H9 (cell line): ENCODE measurements around the gene INTS1. TPM values are rescaled to one million over a fixed set of nuclear protein-coding genes. Genes with fewer than 3 reads are reported as not detected.

Experiments
- DNase-seq: peaks from one replicate; pipeline ENCODE4 v3.0.0-alpha.2; 2017
- H2AFZ ChIP-seq: one replicate; pipeline ENCODE4 v1.6.1; 2013; ENCODE audit warnings: mild to moderate bottlenecking, low read length, control low read depth, moderate library complexity
- H2AK5ac ChIP-seq: 2 replicates; pipeline ENCODE4 v1.6.1; 2013; ENCODE audit warnings: low read length, control low read depth, mixed read lengths; ENCODE audit not compliant: insufficient read length
- H2BK120ac ChIP-seq: one replicate; pipeline ENCODE4 v1.6.1; 2013; ENCODE audit warnings: low read depth, mild to moderate bottlenecking, low read length, control low read depth, inconsistent platforms; ENCODE audit not compliant: poor library complexity, severe bottlenecking
- H2BK12ac ChIP-seq: 2 replicates; pipeline ENCODE4 v1.6.1; 2013; ENCODE audit warnings: low read length, control low read depth, mixed read lengths, low read depth; ENCODE audit not compliant: insufficient read length
- H2BK15ac ChIP-seq: 2 replicates; pipeline ENCODE4 v1.6.1; 2013; ENCODE audit warnings: low read depth, low read length, control low read depth
- H2BK20ac ChIP-seq: one replicate; pipeline ENCODE4 v1.6.1; 2013; ENCODE audit warnings: low read depth, mild to moderate bottlenecking, low read length, control low read depth, inconsistent platforms; ENCODE audit not compliant: poor library complexity, severe bottlenecking
- H2BK5ac ChIP-seq: 2 replicates; pipeline ENCODE4 v1.6.1; 2013; ENCODE audit warnings: low read length, control low read depth, mixed read lengths; ENCODE audit not compliant: insufficient read length
- H3K14ac ChIP-seq: 2 replicates; pipeline ENCODE4 v1.6.1; 2013; ENCODE audit warnings: low read length, control low read depth; ENCODE audit not compliant: insufficient read depth
- H3K18ac ChIP-seq: 2 replicates; pipeline ENCODE4 v1.6.1; 2013; ENCODE audit warnings: low read depth, mild to moderate bottlenecking, mixed read lengths, low read length, control low read depth; ENCODE audit not compliant: insufficient read length
- H3K23ac ChIP-seq: 2 replicates; pipeline ENCODE4 v1.6.1; 2013; ENCODE audit warnings: low read length, control low read depth, mixed read lengths, low read depth; ENCODE audit not compliant: insufficient read length
- H3K23me2 ChIP-seq: 2 replicates; pipeline ENCODE4 v1.6.1; 2013; ENCODE audit warnings: low read depth, mild to moderate bottlenecking, mixed read lengths, low read length, control low read depth; ENCODE audit not compliant: insufficient read length, poor library complexity, severe bottlenecking
- H3K27ac ChIP-seq: 2 replicates; pipeline ENCODE4 v1.5.1; 2013; ENCODE audit warnings: low read length, control low read depth, mixed read lengths, low read depth; ENCODE audit not compliant: insufficient read length
- H3K27me3 ChIP-seq: 2 replicates; pipeline ENCODE4 v1.6.1; 2013; ENCODE audit warnings: low read length, control low read depth, inconsistent platforms; ENCODE audit not compliant: insufficient read depth
- H3K4ac ChIP-seq: 2 replicates; pipeline ENCODE4 v1.6.1; 2013; ENCODE audit warnings: low read depth, mild to moderate bottlenecking, control low read depth, inconsistent platforms, low read length, moderate library complexity
- H3K4me1 ChIP-seq: 2 replicates; pipeline ENCODE4 v1.6.1; 2013; ENCODE audit warnings: low read length, control low read depth, inconsistent platforms; ENCODE audit not compliant: insufficient read depth
- H3K4me2 ChIP-seq: 2 replicates; pipeline ENCODE4 v1.6.1; 2013; ENCODE audit warnings: low read length, control low read depth, mixed read lengths; ENCODE audit not compliant: insufficient read length, insufficient read depth
- H3K56ac ChIP-seq: 2 replicates; pipeline ENCODE4 v1.6.1; 2013; ENCODE audit warnings: low read depth, mild to moderate bottlenecking, mixed read lengths, low read length, control low read depth; ENCODE audit not compliant: insufficient read length
- H3K79me1 ChIP-seq: 2 replicates; pipeline ENCODE4 v1.6.1; 2013; ENCODE audit warnings: low read depth, mild to moderate bottlenecking, moderate library complexity, low read length, control low read depth, inconsistent platforms; ENCODE audit not compliant: insufficient read depth, poor library complexity, severe bottlenecking
- H3K79me2 ChIP-seq: 2 replicates; pipeline ENCODE4 v1.6.1; 2013; ENCODE audit warnings: low read length, control low read depth, inconsistent platforms; ENCODE audit not compliant: insufficient read depth
- H3K9ac ChIP-seq: 2 replicates; pipeline ENCODE4 v1.6.1; 2013; ENCODE audit warnings: low read length, control low read depth, mixed read lengths; ENCODE audit not compliant: insufficient read length; ENCODE audit errors: extremely low read depth
- H3K9me3 ChIP-seq: one replicate; pipeline ENCODE4 v1.6.1; 2013; ENCODE audit warnings: low read depth, low read length, inconsistent platforms; ENCODE audit not compliant: control insufficient read depth
- H3T11ph ChIP-seq: one replicate; pipeline ENCODE4 v1.6.1; 2013; ENCODE audit warnings: mild to moderate bottlenecking, low read length, control low read depth, inconsistent platforms
- H4K20me1 ChIP-seq: one replicate; pipeline ENCODE4 v1.6.1; 2013; ENCODE audit not compliant: control insufficient read depth, insufficient read length, insufficient read depth
- H4K5ac ChIP-seq: 2 replicates; pipeline ENCODE4 v1.6.1; 2013; ENCODE audit warnings: low read depth, mild to moderate bottlenecking, mixed read lengths, low read length, control low read depth; ENCODE audit not compliant: insufficient read length
- H4K8ac ChIP-seq: replicated peaks from 2 replicates; pipeline ENCODE4 v1.6.1; 2013; ENCODE audit warnings: low read length, control low read depth, mixed read lengths, low read depth; ENCODE audit not compliant: insufficient read length
- H4K91ac ChIP-seq: 2 replicates; pipeline ENCODE4 v1.6.1; 2013; ENCODE audit warnings: low read depth, mild to moderate bottlenecking, moderate library complexity, mixed read lengths, low read length, control low read depth; ENCODE audit not compliant: insufficient read length
- H3K27ac Mint-ChIP-seq, 3 experiments: 2 replicates in 2 of 3; 3 replicates in 1 of 3; pipeline ENCODE4 v1.8.0; 2020 to 2021; ENCODE audit warnings: mixed read lengths in 3 of 3, mild to moderate bottlenecking in 1 of 3, moderate library complexity in 1 of 3
- H3K27me3 Mint-ChIP-seq: 2 replicates; pipeline ENCODE4 v1.8.0; 2021; ENCODE audit warnings: low read depth, mild to moderate bottlenecking, moderate library complexity, mixed read lengths
- H3K36me3 Mint-ChIP-seq, 3 experiments: 2 replicates in 2 of 3; 3 replicates in 1 of 3; pipeline ENCODE4 v1.8.0; 2020 to 2021; ENCODE audit warnings: low read depth in 3 of 3, mixed read lengths in 3 of 3; ENCODE audit not compliant: insufficient read depth in 1 of 3
- H3K4me1 Mint-ChIP-seq, 2 experiments: 2 replicates each; pipeline ENCODE4 v1.8.0; 2020; ENCODE audit warnings: mixed read lengths in 2 of 2
- H3K4me3 Mint-ChIP-seq, 2 experiments: 2 replicates in 1 of 2; 3 replicates in 1 of 2; pipeline ENCODE4 v1.8.0; 2020 to 2021; ENCODE audit warnings: mild to moderate bottlenecking in 2 of 2, mixed read lengths in 2 of 2, moderate library complexity in 1 of 2
- H3K9me3 Mint-ChIP-seq, 2 experiments: 2 replicates in 1 of 2; 3 replicates in 1 of 2; pipeline ENCODE4 v1.8.0; 2020; ENCODE audit warnings: mild to moderate bottlenecking in 2 of 2, mixed read lengths in 2 of 2, moderate library complexity in 1 of 2
- CTCF ChIP-seq: fragments of 200-600 bp; sonication (generic); conservative IDR thresholded peaks from 3 replicates; pipeline ENCODE4 v1.8.0; 2021; ENCODE audit warnings: antibody characterized with exemption, mild to moderate bottlenecking
- WGBS: extraction: QIAGEN DNeasy Blood & Tissue Kit; methylation state at CpG from one replicate; pipeline ENCODE4 v1.1.7; 2013; ENCODE audit warnings: missing lambda C conversion rate, low lambda C conversion rate, mixed read lengths; ENCODE audit not compliant: insufficient read length; ENCODE audit errors: extremely low coverage; 5-methylcytosine and 5-hydroxymethylcytosine counted together
- total RNA-seq: library from RNA; stranded (reverse); gene quantifications from 2 replicates; pipeline ENCODE4 v1.2.1, GENCODE V29; 2021

INTS1 gene
- total RNA-seq, 1 experiment from 2014 or later = 133 TPM

GRCh38 chr7:1428941-1429501, 75.2 kb downstream of the INTS1 start:
- H3K4me2 ChIP-seq = no peak overlapping the region
- no peak overlapping the region for H3K9ac ChIP-seq
- H3K56ac ChIP-seq = no peak overlapping the region
- no peak overlapping the region for H4K8ac ChIP-seq
- H3K9me3 ChIP-seq = no peaks in the 10 kb centered on the region
- Mint-ChIP-seq H3K36me3 (no peaks in the 10 kb centered on the region), H3K9me3 (peaks cover 0 to 3% of the 10 kb centered on the region in 2 experiments; a peak in 2 of 5 replicates), H3K4me3 (no peak overlapping the region), H3K4me1 (peaks cover 2 to 18% of the 10 kb centered on the region in 2 experiments), H3K27ac (no peak overlapping the region), H3K27me3 (peaks cover 16% of the 10 kb centered on the region)
- H3K4me1 ChIP-seq = no peaks in the 10 kb centered on the region
- no peak overlapping the region for H3T11ph ChIP-seq
- no peaks in the 10 kb centered on the region for H4K20me1 ChIP-seq
- H4K91ac ChIP-seq = no peak overlapping the region
- H3K27ac ChIP-seq = no peak overlapping the region
- no peak overlapping the region for H2BK20ac ChIP-seq
- H3K14ac ChIP-seq = no peak overlapping the region
- H3K23ac ChIP-seq = no peak overlapping the region
- no peak overlapping the region for H2BK5ac ChIP-seq
- no peak overlapping the region for H3K4ac ChIP-seq
- H3K18ac ChIP-seq = no peak overlapping the region
- no peak overlapping the region for H2BK12ac ChIP-seq
- no peak for DNase-seq
- no peaks in the 10 kb centered on the region for H3K27me3 ChIP-seq
- no peak overlapping the region for H2BK15ac ChIP-seq
- WGBS = no CpG with 5 or more reads among the region's 20 CpGs
- no peaks in the 10 kb centered on the region for H3K79me2 ChIP-seq
- no peak overlapping the region for H2BK120ac ChIP-seq
- no peak overlapping the region for H2AK5ac ChIP-seq
- no peak overlapping the region for H2AFZ ChIP-seq
- no peaks in the 10 kb centered on the region for H3K79me1 ChIP-seq
- TF ChIP-seq CTCF = no peak
- H4K5ac ChIP-seq = no peak overlapping the region
- H3K23me2 ChIP-seq = no peaks in the 10 kb centered on the region
